AG09309 (cell line): ENCODE data around the gene FAM78A.

Experiments used
- DNase-seq: peaks from one replicate; pipeline ENCODE4 v3.0.0-alpha.2; 2010; ENCODE audit warnings: low read depth
- H3K4me3 ChIP-seq: 2 replicates; pipeline ENCODE4 v1.5.1; 2011; ENCODE audit warnings: mild to moderate bottlenecking, low read depth, low read length, moderate library complexity; ENCODE audit not compliant: control insufficient read depth
- TF ChIP-seq, protein P1 (sequence below): IDR thresholded peaks from 2 replicates; pipeline ENCODE4 v1.5.1; 2011; ENCODE audit warnings: mild to moderate bottlenecking, low read depth, low read length, inconsistent platforms; ENCODE audit not compliant: insufficient read depth, control insufficient read depth; ENCODE audit errors: missing control alignments

FAM78A gene, protein sequence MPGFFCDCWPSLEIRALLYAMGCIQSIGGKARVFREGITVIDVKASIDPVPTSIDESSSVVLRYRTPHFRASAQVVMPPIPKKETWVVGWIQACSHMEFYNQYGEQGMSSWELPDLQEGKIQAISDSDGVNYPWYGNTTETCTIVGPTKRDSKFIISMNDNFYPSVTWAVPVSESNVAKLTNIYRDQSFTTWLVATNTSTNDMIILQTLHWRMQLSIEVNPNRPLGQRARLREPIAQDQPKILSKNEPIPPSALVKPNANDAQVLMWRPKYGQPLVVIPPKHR

DNA sequence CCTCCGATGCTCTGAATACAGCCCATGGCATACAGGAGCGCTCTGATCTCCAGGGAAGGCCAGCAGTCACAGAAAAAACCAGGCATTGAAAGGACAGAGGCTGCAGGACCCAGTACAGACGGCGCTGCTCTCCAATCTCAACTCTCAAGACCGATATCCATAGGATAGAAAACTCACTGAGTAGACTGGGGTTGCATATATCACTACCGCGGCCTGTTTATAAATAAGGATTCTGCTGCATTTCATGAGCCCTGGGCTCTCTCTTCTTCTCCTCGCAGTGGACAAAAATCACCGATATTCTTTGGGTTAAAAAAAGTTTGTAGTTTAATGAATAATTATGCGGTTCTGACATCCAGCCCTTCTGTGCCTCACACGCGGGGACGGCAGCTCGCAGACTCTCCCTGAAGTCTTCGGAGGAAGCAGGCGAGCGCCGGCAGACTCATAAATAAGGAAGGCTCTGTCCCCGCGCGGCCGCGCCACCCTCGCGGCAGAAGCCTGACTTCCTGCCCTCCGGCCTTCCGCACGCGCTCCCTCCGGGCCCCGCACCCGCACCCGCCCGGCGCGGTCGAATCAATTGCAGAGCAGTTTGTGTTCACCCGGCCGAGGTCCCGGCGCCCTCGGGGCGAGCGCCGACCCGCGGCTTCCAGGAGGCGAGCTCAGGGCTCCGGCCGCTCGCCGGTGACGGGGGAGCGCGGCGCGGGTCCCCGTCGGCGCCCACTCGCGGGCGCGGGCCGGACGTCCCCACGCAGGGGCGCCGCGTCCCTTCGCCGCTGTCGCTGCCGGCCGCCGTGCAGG, at the start of gene FAM78A:
Gene FAM78A (minus strand): TSS at position 417 of the 795 bp plus-strand sequence. CDS start 331 bp downstream, at position 86.
- TF ChIP-seq, protein P1, sequence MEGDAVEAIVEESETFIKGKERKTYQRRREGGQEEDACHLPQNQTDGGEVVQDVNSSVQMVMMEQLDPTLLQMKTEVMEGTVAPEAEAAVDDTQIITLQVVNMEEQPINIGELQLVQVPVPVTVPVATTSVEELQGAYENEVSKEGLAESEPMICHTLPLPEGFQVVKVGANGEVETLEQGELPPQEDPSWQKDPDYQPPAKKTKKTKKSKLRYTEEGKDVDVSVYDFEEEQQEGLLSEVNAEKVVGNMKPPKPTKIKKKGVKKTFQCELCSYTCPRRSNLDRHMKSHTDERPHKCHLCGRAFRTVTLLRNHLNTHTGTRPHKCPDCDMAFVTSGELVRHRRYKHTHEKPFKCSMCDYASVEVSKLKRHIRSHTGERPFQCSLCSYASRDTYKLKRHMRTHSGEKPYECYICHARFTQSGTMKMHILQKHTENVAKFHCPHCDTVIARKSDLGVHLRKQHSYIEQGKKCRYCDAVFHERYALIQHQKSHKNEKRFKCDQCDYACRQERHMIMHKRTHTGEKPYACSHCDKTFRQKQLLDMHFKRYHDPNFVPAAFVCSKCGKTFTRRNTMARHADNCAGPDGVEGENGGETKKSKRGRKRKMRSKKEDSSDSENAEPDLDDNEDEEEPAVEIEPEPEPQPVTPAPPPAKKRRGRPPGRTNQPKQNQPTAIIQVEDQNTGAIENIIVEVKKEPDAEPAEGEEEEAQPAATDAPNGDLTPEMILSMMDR = no peak
- DNase-seq = no peak
- no peak within 1 kb of the TSS for H3K4me3 ChIP-seq

DNA sequence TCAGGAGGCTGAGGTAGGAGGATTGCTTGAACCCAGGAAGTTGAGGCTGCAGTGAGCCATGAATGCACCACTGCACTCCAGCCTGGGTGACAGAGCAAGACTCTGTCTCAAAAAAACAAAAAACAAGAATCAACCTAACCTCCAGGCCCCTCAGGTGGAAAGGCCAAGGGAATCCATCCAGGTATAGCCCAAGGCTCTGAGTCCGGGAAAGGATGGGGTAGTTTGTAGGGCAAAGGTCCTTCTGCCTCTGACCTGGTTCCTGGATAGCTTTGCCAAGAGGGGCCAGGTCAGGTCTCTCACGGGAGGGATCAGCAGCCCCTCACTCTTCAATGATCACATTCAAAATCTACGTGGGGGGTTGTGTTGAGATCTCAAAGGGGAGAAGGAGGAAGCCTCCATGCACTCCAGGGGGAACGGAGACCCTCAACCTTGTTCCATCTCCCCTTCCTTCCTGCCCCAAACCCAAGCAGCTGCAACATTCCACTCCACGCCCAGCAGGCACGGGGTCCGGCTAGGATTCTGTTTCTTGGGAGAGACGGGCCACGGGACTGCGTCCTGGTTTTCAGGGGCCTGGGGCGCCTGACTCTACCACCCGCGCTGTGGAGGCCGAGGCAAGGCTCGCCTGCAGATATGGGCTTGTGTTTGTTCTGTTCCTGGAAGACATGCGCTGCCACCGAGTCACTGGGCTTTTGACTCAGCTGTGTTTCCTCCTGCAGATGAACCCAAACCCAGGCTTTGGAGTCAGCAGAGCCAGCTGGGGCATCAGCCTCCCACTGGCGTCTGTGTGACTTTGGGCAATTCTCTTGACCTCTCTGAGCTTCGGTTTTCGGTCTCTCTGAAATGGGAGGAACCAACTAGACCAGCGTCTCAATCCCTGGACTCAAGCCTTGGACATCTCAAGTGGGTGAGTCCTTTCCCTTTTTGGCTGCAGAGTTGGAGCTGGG, 48.7 kb upstream of the FAM78A start:
- no peak for DNase-seq
- H3K4me3 ChIP-seq = no peak overlapping the region
- TF ChIP-seq, protein P1 = no peak

DNA sequence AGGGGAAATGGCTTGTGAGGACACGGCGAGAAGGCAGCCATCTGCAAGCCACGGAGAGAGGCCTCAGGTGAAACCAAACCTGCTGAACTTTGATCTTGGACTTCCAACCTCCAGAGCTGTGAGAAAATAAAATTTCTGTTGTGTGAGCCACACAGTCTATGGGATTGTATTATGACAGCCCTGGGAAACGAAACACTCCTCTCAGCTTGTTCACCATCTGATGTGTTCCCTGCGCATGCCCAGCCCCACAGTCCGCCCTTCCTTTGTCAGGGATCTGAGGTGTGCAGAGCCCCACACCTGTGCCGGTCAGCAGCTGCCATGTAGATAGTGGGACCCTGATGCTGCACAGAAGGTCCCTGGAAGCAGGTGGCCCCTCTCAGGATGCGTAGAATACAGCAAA, 47.3 kb upstream of the FAM78A start:
- no peak overlapping the region for H3K4me3 ChIP-seq
- TF ChIP-seq, protein P1 = no peak
- DNase-seq = no peak

DNA sequence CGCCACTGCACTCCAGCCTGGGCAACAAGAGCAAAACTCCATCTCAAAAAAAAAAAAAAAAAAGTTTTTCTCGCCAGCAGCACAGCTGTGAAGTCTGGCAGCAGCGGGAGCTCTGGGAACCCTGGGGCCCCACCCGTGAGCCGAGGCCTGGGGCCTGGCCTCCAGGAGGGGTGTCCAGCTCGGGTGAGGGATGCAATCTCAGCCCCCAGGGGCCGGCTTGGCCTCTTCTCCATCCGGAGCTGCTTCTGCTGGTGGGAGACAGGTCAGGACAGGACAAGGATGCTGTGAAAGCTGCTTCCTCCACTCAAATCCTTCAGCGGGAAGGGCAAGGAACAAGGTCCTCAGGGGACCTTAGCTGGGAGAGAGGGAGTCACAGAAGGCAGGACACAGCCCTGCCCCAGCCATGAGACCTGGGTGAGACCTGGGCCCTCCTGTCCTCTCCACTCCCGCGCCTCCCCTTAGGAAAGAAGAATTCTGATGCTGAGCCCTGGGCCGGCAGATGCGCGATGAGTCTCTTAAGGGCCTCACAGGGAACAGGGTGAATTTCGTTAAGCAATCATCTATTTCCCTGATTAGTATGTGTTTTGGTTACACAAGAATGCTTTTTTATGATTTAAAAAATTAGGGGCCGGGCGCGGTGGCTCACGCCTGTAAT, 43.8 kb upstream of the FAM78A start:
- H3K4me3 ChIP-seq = no peak overlapping the region
- TF ChIP-seq, protein P1 = no peak
- DNase-seq = no peak

DNA sequence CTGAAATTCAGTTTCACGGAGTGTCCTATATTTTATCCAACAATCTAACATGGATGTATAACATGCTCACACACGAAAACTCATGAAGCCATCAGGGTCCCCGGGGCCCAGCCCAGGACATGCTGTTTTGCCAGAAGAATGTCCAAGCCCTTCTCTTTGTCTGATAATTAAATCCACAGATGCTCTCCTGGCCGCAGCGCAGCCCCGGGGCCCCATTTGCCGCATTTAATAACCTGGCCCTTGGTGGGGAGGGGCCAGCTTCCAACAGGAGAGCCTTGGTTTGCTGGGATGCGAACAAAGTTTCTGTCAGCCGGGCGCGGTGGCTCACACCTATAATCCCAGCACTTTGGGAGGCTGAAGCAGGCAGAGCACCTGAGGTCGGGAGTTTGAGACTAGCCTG, 43.2 kb upstream of the FAM78A start:
- TF ChIP-seq, protein P1 = no peak
- no peak for DNase-seq
- no peak overlapping the region for H3K4me3 ChIP-seq
